ENCODE results near the gene SMIM23.

The SMIM23 gene

DNA sequence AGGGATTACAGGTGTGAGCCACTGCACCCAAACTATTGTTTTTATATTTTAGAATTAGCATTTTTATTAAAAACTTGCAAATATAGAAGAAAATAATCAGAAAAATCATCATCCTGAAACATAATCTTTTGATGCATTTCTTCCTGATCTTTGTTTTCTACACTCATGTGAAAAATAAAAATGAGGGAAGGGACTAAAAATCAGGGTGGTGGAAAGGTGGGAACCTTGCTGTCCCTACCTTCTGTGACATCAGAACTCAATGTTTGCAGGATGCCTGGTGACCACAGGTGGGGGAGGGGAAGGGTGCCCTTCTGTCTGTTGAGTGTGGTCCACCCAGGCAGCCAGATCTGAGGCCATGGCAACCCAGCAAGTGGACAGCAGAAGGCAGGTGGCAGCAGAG, at the start of gene SMIM23:
Gene SMIM23 (plus strand): TSS at position 301 of the 400 bp plus-strand sequence. CDS start 55 bp downstream, at position 356.
- DNase-seq = no peak

- DNase-seq = no peak
These were observed 48.4 kb upstream of the SMIM23 start for GRCh38 chr5:171736976-171737891.

DNA sequence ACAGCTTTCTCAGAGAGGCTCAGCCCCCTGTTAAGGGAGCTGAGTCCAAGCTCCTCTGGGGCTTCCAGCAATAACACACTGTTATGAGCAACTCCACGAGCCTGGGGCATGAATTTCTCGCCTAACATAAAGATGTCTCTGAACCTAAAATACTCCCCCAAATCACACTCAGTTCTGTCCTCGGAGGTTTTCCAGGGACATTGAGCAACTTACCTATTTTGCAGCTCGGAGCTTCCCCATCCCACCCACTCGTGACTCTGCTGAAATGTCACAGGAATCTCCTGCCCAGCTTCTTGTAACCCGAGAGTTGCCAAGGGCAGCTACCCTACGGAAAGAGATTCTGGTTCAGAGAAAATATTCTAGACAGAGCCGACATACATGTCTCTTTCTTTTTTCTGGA, 47.1 kb upstream of the SMIM23 start:
- DNase-seq = no peak

GRCh38 chr5:171739271-171739670, 46.3 kb upstream of the SMIM23 start:
- DNase-seq = no peak

DNA sequence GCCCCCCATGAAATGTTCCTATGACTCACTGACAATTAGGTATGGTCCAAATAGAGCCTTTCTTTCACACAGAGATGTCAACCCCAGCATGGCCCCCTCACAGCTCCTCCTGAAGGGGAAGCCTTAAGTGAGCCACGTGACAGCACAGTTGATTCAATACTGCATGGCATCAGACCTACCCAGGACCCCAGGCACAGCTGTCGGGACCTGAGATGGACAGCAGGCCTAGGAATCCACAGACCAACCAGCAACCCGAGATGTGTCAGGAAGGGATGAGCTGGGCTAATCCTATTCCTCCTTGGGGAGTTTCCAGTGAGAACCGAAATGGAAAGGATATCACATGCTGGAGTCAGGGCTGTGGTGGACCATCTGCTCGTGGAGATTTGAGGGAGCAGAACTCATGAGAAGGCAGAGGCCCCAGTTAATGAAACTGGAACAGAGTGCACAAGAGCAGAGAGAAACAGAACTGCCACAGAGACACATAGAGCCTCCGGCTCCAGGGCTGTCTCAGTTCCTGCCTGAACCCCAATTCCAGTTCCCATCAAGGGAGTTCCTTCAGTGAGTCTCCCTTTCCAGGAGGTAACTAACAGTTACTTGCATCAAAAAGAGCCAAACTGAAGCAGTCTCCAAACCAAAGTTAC, 42.1 kb upstream of the SMIM23 start:
- no peak for DNase-seq

GRCh38 chr5:171744264-171744663, 41.4 kb upstream of the SMIM23 start:
- DNase-seq = no peak

DNA sequence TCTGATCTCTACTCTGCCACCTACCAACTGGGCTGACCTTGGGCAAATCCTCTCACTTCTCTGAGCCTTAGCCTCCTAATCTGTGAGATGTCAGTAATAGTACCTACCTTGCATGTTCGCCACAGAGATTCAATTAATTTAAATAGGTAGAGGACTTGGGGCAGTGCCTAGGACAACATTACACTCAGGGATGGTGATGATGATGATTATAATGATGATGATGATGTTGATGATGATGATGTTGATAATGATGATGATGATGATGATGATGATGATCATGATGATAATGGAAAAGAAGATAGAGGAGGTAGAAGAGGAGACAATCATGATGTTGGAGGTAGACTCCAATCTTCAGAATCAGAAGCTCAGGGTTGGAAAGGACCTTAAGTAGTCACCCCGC, 40.7 kb upstream of the SMIM23 start:
- DNase-seq = no peak

DNA sequence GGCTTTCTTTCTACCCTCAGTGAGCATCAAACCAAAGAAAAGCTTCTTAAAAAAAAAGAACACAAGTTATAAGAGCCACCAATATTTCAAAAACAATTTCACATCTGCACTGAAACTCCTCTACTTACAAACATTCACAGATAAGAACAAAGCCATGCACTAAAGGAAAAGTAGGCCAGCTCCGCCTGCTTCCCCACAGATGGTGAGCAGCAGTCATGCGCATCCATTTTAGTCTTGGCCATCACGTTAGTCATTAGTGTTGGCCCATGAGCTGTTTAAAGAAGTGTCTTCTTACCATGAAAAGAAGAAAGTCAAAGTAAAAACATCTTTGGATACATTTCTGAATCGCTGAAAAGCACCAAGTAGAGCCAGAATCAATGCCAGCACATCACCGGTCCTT, 40.0 kb upstream of the SMIM23 start:
- DNase-seq = peak in 8 of 58 donors; percentile 6 to 45 (median 13)

DNA sequence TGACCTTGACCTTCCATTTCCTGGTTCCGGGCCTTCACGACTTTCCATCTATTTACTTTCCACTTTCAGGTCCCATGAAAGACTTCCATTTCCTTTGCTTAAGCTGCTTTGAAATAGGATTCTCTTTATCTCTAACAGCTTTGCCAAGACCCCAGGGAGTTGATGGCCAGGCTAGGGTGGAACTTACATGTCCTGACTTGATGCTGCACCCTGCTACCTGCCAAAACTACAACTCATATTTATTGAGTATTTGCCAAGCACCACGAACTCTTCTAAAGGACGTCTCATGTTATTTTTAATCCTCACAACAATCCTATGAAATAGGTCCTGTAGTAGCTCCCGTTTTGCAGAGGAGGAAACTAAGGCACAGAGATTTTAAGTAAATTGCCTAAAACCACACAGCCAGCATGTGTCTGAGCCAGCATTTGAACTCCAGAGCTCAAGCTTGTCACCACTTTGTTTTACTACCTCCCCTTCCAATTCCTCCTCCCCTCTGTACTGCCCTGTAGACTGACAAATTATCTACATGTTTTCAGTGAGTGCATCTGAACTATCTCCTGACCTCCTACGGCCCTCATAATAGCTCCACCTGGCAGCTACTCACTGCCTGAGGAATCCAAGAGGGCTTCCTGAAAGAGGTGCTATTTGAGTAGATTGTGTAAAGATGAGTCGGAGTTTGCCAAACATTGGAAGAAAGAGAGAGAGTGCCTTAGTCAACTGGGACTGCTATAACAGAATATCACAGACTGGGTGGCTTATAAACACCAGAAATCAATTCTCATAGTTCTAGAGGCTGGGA, 38.4 kb upstream of the SMIM23 start:
- no peak for DNase-seq

- DNase-seq = no peak
These were observed 36.9 kb upstream of the SMIM23 start for GRCh38 chr5:171748720-171749119.

GRCh38 chr5:171749365-171749764, 36.3 kb upstream of the SMIM23 start:
- DNase-seq = no peak

- DNase-seq = peak in 15 of 58 donors; percentile 6 to 67 (median 17)
These were observed 35.3 kb upstream of the SMIM23 start for GRCh38 chr5:171750311-171750788.

GRCh38 chr5:171755354-171755821, 30.2 kb upstream of the SMIM23 start:
- DNase-seq = no peak

- DNase-seq = no peak
These were observed 27.6 kb upstream of the SMIM23 start for GRCh38 chr5:171757853-171758535.

DNA sequence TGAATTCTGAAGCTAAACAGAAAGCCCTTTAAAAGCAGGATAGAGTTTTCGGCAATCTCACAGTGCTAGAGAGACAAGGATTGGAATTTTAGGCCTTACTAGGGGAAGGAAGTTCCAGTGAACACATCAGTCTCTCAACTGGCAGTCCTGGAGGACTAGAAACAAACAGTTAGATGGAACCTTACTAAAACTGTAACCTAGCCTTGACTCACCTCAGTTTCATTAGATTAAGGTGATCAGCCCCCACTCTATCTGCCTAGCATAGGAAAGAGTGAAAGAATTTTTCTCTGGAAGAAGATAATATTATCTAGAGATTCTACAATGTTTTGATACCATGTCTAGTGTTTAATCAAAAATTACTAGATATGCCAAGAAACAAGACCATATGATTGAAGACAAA, 25.8 kb upstream of the SMIM23 start:
- DNase-seq = no peak

- DNase-seq = no peak
These were observed 23.5 kb upstream of the SMIM23 start for GRCh38 chr5:171762021-171762608.

DNA sequence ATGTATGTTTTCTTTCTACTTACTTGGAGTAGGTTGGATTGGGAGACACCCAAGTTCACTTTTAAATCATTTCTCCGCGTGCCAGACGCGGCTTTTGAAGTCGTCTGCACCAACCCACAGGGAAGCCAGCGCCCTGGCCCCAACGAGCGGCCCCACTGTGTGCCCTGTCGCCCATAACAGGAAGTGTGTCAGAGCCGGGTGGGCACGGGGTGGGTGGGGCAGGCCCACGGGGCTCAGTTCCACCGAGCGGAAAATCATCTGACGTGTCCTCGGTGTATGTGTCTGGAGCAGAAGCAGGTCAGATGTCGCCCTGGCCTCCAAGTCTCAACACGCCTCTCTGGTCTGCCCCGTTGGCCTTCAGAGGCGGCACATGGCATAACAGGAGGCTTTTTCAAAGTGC, 22.7 kb upstream of the SMIM23 start:
- no peak for DNase-seq

GRCh38 chr5:171764265-171764664, 21.4 kb upstream of the SMIM23 start:
- no peak for DNase-seq

DNA sequence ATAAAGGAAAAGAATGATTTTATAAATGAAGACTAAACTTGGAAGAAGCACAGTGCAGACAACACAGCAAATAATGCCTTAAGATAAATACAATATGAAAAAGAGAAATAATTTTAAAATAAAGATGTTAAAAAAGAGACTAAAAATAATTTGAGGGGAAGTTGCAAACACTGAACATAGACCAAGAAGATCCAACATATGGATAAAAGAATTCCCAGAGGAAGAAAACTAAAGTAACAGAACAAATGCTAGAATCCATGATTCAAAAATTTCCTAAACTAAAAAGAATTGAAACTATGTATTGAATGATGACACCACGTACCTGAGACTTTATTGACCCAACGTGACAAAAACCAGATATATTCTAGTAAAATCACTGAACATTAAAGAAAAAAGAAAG, 18.7 kb upstream of the SMIM23 start:
- DNase-seq = no peak

DNA sequence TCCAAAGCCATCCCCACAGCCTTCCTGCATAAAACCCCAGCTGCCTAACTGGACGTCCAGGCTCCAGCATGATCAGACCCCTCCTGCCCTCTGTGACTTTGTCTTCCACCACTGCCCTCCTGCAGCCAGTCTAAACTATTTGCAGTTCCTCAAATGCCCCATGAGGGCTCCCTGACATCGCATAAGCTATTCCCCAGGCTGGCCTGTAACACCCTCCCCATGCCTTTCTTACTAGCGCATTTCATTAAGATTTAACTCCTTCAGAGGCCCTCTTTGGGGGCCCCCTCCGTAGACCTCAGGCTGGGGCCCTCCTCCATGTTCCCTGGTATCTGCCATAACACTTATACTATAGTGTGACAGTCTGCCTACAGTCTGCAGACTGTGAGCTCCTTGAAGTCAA, 15.5 kb upstream of the SMIM23 start:
- no peak for DNase-seq

DNA sequence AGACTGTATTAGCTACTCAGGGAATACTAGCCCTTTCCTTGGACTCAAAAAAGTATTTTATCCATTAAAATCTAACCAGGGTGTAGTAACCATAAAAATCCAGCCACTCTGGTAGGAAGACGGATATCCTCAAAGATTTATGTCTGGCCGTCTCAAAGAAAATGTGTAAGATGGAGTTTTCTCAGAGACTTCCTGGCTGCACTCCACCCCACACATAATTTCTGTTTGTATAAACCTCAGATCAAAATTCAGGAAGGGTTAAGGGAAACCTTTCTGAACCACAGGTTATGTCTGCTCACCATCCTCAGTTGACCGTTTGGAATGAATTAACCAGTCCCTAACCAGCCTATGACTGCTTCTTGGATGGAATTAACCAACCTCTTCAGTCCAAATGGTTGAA, 13.8 kb upstream of the SMIM23 start:
- DNase-seq = no peak
